ENCODE measurements around the gene WDR4. TPM values are rescaled to one million over a fixed set of nuclear protein-coding genes. Genes with fewer than 3 reads are reported as not detected.

Gene WDR4
- total and polyA plus RNA-seq, 2 of the 4 experiments (the other 2 are of a cell fraction) = 11.3 to 20.8 TPM

DNA sequence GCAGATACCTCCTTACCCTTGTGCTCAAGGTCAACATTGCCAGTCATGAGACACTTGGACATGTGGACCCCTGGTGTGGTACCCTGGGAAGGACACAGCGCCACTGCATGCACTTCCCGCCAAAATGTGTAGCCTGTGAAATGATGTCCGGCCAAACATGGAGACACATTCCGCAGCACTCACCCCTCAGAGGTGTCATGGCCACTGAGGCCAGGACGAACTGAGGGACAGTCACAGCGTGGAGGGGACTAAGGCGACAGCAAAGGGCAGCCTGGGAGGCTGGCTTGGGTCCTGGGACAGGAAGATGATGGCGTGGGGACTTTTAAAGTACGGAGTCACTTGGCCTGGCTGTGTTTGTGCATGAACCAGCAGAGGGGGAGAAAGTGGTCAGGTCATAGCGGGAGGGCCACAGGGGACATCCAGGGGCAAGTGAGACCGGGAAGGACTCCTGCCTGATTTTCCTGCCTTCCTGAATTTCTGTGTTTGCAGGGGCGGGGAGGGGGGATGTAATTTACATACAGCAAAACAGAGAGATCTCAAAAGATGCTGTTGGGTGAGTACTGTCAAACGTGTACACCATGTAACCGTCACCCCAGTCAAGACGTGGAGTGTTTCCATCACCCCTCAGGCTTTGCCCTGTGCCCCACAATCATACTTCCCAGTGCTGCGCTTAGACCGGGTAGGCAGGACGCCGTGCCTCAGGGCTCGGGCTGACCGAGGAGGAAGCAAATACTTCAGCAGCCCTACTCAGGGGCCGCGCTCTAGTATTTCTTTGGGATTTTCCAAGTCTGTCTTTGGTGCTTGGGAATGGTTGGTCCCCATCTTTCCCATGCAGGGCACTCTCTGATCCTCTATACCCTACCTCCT lies 45.2 kb downstream of the WDR4 start (continued):
- TF ChIP-seq MXI1 (IDR thresholded peaks at IDR 0.05; ENCODE audit: borderline replicate concordance, low read depth, low read length) = no peak

DNA sequence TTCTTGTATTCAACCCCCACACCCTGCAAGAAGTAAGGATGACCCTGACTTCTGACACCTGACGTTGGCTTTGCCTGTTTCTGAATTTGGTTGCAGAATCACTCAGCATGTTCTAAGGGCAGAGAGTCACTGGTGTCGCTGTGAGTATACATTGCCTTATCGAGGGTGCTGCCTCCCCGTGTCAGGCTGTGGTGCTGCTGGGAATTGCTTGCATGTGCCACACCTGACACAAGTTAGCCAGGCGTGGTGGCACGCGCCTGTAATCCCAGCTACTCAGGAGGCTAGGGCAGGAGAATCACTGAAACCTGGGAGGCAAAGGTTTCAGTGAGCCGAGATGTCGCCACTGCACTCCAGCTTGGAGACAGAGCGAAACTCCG lies 45.9 kb downstream of the WDR4 start:
- Histone ChIP-seq H3K36me3 (ENCODE audit: control insufficient read depth, insufficient read depth, low read length) (0 out of 2 replicates have a peak, but pooled peaks cover 1% of the 10 kb centered on the region), H2AK9ac (replicated peaks; ENCODE audit: low read depth, low read length, poor library complexity) (no peak overlapping the region), H3K9ac (ENCODE audit: low read depth, low read length) (no peak overlapping the region), H3K4me3 (ENCODE audit: insufficient read depth, low read depth, low read length) (no peak overlapping the region), H4K8ac (ENCODE audit: low read depth in 2 of 2, low read length in 2 of 2) (no peak overlapping the region), H3K23ac (ENCODE audit: low read depth, low read length) (no peak overlapping the region), H2BK20ac (ENCODE audit: low read depth, low read length) (no peak overlapping the region), H3K4me1 (ENCODE audit: control insufficient read depth, insufficient read depth, low read length) (no peaks in the 10 kb centered on the region), H2BK120ac (ENCODE audit: low read depth, low read length) (no peak overlapping the region), H3K9me1 (ENCODE audit: insufficient read depth, low read length) (0 out of 2 replicates have a peak, but pooled peaks cover 5% of the 10 kb centered on the region), H4K91ac (ENCODE audit: insufficient read depth, low read depth, low read length) (no peak overlapping the region), H4K20me1 (ENCODE audit: insufficient read depth, low read length) (no peaks in the 10 kb centered on the region), H3K27ac (ENCODE audit: insufficient read depth, low read length) (no peak overlapping the region), H3K56ac (ENCODE audit: extremely low read depth, insufficient read depth, low read length) (no peak overlapping the region), H3K27me3 (ENCODE audit: control insufficient read depth, insufficient read depth, low read length) (peaks cover 2% of the 10 kb centered on the region; the same call in 1 of the 2 replicates), H3K18ac (ENCODE audit: low read depth, low read length) (no peak overlapping the region), H3K14ac (replicated peaks; ENCODE audit: low read depth, low read length) (no peak overlapping the region), H2BK5ac (ENCODE audit: low read depth, low read length, poor library complexity, severe bottlenecking) (no peak overlapping the region), H2BK15ac (ENCODE audit: low read depth, low read length) (no peak overlapping the region), H3K79me1 (ENCODE audit: low read depth in 1 of 2, low read length in 2 of 2) (no peaks in the 10 kb centered on the region), H3K4me2 (ENCODE audit: low read depth, low read length) (no peak overlapping the region), H2AFZ (replicated peaks; ENCODE audit: low read length, poor library complexity) (no peak overlapping the region), H4K5ac (ENCODE audit: low read depth, low read length) (no peak overlapping the region), H3K9me3 (ENCODE audit: control insufficient read depth, insufficient read depth, low read length) (peaks cover 3% of the 10 kb centered on the region), H3K4ac (ENCODE audit: low read depth, low read length) (no peak overlapping the region), H2AK5ac (ENCODE audit: low read depth, low read length) (no peak overlapping the region)
- dilution Hi-C loops (cut with HindIII; ENCODE audit: low sequenced_read_pairs, unreplicated experiment) (no loop called here), intact Hi-C loops (cut with micrococcal nuclease) (no loop called here), in situ Hi-C loops (cut with MboI; ENCODE audit: low sequenced_read_pairs) (loop anchor here (25.0 kb wide), 1 partner anchor 671 kb away; no protein-coding TSS in a partner anchor)
- ChIA-PET POLR2A (ENCODE audit: unreplicated experiment) (no interaction called here), CTCF (no interaction called here)
- DNase-seq = peak; percentile 5
- 62% methylated on average over 11 of the region's 11 CpGs; no CpG with 5 or more reads in 1 of the 2 experiments for whole genome bisulfite sequencing, 2 experiments (ENCODE audit: extremely low coverage in 2 of 2, insufficient read length in 1 of 2)
- BruUV-seq (replicated peaks) = no TSS peak
- no peak for TF ChIP-seq MXI1 (IDR thresholded peaks at IDR 0.05; ENCODE audit: borderline replicate concordance, low read depth, low read length)
- TF ChIP-seq, protein P1, sequence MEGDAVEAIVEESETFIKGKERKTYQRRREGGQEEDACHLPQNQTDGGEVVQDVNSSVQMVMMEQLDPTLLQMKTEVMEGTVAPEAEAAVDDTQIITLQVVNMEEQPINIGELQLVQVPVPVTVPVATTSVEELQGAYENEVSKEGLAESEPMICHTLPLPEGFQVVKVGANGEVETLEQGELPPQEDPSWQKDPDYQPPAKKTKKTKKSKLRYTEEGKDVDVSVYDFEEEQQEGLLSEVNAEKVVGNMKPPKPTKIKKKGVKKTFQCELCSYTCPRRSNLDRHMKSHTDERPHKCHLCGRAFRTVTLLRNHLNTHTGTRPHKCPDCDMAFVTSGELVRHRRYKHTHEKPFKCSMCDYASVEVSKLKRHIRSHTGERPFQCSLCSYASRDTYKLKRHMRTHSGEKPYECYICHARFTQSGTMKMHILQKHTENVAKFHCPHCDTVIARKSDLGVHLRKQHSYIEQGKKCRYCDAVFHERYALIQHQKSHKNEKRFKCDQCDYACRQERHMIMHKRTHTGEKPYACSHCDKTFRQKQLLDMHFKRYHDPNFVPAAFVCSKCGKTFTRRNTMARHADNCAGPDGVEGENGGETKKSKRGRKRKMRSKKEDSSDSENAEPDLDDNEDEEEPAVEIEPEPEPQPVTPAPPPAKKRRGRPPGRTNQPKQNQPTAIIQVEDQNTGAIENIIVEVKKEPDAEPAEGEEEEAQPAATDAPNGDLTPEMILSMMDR (conservative IDR thresholded peaks at IDR 0.05; ENCODE audit: low read depth, low read length) = 0 out of 2 replicates have a peak, but pooled peaks have one; percentile 12
- TF ChIP-seq FOS (IDR thresholded peaks at IDR 0.05; ENCODE audit: low read depth, low read length) = no peak
- no peak for TF ChIP-seq MAFK (IDR thresholded peaks at IDR 0.05; ENCODE audit: low read depth, low read length)
- TF ChIP-seq NFE2L2 (IDR thresholded peaks at IDR 0.05; ENCODE audit: low read depth, low read length) = no peak
- no peak for TF ChIP-seq SMC3 (IDR thresholded peaks at IDR 0.05; ENCODE audit: low read depth, low read length)
- ATAC-seq (ENCODE audit: low read depth) = 0 out of 2 replicates have a peak, but pooled peaks have one; percentile 30
